ENCODE measurements around the gene IER3.

The IER3 gene

DNA sequence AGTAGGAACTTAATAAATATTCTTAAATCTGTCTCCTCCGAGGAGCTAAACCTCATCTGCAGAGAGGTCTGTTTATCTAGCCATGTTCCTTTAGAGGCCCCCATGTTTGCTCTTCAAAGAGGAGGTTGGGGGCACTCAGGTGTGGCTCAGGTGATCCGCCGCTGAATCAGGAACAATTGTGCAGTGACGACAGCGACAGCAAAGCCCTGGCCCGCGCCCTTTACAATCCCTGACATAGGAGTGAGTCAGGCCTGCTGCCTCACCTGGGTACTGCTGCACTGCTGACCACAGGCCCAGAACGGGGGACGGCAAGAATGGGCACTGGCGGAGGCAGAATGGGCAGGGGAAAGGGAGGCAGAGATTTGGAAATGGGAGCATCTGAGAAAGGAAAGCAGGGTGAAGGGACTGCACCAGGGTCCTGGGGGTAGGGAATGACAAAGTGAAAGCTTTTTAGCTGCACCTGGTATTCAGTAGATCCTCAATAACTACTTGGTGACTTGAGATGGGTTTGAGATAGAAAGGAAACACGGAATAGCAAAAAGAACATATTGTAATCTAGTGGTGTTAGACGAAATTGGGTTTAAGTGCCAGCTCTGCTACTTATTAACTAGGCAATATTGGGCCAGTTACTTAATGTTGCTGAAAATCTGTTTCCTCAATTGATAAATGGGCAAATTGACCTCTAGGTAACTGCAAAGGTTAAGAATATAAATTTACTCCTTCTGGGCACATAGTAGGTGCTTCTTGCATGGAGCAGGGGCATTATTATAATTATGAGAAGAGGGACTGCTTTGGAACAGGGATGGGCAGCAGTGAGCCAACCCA, 5.4 kb upstream of the IER3 start:
- no peak for DNase-seq (ENCODE audit: low read depth in 2 of 2, low spot score in 1 of 2)

DNA sequence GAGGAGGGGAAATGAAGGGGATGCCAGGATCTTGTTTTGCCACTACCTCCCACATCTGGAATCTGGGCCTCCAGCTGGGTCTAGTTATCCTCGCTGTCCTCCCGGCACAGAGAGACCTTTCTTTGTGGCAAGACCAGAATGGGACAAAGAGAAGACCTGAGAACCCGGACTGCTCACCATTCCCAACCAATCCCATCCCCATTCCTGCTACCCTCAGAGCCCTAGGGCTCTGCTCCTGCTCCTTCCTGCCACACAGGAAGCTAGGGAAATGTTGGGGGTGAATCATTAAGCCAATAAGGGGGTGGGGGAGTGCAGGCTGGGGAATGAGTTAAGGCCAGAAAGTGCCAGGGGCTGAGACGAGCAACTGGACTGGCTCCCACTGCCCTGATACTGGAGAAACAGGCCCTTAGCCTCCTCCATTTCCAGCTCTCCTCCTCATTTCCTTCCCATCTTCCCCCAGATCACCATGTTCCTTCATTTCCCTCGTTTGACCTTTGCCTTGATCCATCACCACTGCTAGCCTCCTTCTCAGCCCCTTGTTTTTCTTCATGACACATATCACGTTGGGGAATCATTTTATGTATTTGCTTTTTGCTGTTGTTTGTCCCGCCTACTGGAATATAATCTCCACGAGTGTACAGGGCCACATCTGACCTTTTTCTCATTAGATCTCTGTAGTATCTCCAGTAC, 4.6 kb upstream of the IER3 start:
- DNase-seq (ENCODE audit: low read depth in 2 of 2, low spot score in 1 of 2) = no peak

DNA sequence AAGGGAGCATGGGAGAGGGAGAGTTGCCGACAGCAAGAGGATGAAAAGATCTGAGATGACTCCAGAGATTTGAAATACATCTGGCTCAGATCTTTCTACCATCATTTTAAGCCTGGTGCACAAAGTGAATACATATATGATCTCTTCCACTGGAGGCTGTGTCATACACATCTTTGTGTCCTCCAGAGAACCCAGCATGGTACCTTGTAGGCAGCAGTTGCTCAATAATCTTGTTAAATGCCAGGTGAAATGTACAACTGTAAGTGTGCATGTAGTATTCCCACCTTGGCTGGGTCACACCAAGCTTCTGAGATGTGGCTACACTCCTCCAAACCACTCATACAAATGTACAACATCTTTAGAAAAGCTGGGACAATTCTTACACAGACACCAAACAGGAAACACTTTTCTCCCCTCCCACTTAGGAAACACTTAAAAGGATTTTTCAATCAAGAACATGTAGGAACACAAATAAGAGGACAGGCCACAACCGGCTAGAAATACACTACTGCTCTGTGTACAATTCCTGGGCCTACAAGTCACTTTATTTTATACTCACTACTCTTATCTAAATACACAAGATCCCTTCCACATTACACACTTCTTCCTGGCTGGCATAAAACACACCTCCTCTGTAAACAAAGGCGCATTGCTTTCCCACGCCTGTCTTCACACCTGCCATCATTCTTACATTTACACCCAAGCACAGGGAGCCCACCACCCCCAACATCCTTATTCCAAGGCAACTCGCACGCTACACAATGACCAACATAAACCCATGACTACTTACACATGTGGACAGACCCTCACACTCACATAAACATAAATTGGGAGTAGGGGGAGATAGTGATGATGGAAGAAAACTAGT, 3.8 kb upstream of the IER3 start:
- DNase-seq (ENCODE audit: low read depth in 2 of 2, low spot score in 1 of 2) = no peak

DNA sequence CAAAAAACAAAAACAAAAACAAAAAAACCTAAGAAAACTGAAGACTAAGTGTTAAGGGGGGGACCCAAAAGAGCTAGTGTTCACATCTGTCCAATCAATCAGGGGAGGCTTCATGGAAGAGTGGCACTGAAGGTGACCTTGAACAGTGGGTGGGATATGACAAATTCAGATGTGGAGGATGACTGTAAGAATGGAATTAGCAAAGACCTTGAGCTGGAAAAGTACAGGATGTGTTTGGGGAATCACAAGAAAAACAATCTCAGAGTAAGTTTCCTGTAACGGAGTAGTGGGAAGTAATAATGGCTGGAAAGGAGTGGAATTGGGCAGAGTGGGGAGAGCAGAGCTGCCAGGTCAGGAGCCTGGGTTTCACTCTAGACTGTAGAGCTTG, 2.9 kb upstream of the IER3 start:
- no peak for DNase-seq (ENCODE audit: low read depth in 2 of 2, low spot score in 1 of 2)

DNA sequence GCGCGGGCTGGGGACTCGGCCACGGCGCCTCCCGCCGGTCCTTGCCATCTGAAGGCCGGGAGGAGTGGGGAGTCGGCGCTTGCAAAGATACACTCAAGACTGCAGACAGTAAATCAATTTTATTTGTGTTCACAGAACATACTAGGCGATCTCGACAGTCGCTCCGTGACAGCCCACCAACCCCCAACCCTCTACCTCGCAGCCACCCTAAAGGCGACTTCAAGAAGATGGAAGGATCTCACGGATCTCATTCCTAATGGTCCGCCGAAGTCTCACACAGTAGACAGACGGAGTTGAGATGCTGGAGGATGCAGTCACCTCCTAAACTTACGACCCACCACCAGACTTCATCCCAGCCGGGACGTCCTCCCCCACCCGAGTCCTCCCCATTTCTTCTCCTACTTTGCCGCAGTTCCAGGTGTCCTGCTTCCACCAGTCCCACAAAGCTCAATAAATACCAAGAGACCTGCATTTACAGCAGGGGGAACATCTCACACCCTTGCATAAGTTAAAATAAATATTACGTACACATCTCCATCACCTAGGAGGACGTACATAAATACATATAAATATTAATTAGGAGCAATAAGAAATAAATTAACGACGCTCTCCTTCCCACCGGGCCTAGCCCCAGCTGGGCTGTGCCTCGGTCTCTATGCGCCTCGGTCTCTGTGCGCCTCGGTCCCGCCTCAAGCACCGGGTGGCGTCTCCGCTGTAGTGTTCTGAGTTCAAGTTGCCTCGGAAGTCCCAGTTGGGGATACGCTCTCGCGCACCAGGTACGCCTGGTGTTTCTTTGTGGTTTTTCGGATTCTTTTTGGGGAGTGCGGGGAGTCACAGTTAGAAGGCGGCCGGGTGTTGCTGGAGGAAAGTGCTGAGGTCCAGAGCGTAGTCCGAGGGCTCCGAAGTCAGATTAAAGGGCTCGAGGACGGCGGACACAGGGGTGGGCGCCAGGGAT, 971 bp downstream of the IER3 start:
- no peak for DNase-seq (ENCODE audit: low read depth in 2 of 2, low spot score in 1 of 2)

DNA sequence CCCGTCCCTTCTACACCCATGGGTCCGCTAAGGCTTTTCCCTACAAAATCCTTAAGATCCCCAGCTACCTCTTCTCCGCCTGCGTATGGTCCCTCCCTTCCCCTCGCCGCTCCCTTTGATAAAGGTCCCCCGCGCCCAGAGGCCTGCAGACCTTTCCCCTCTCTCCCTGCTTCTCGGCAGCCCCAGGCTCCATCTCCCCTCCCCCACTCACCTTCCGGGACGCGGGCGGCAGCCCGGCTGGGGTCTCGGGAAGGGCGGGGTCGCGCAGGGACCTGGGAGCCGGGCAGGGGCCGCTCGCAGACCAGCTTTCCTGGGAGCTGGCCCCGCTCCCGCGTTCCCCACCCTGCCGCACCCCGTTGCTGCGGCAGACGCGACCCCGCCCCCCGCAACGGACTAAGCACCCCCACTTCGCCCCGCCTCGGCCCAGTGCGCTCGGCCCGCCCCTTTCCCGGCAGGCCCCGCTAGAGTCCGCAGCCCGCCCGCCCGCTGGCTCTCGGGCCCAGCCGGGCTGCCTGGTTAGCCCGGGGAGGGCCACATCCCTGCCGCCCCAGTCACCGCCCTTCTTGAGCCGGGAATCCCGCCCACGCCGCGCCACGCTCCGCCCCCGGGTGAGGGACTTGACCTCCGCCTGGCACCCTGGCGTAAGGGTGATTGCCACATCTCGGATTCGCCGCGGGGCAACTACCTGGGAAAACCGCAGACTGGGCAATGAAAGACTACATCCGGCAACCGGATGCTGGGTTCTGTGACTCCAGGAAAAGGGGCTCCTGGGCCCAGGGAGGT, 1.8 kb downstream of the IER3 start, which contains the start of gene FLOT1:
Gene FLOT1 (minus strand): TSS at position 372 of the 783 bp plus-strand sequence. CDS start 498 bp downstream, outside the sequence.
- DNase-seq (ENCODE audit: low read depth in 2 of 2, low spot score in 1 of 2) = peak; percentile 72

DNA sequence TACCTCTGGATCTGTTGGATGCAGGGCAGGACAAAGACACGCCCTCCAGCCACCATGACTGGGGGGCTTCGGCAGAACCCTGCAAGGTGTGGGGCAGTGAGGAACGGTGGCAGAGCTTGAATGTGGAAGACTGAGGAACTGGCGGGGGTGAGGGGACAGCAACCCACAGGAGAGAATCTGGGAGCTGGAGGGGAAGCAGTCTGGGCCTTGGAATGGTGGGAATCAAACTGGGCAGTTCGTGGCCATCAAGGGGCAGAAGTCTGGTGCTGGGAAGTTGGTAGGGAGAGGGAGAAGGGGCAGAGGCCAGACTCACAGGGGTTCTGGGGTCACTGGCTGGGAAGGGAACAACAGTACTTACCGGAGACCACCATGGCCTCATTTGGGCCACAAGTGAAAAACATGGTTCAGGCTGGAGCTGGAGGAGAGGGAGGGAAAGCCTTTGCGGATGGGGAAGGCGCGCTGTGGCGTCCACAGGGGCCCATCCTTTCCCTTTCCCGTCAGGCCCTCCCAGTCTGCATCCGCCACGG, 2.5 kb downstream of the IER3 start:
- DNase-seq (ENCODE audit: low read depth in 2 of 2, low spot score in 1 of 2) = no peak

DNA sequence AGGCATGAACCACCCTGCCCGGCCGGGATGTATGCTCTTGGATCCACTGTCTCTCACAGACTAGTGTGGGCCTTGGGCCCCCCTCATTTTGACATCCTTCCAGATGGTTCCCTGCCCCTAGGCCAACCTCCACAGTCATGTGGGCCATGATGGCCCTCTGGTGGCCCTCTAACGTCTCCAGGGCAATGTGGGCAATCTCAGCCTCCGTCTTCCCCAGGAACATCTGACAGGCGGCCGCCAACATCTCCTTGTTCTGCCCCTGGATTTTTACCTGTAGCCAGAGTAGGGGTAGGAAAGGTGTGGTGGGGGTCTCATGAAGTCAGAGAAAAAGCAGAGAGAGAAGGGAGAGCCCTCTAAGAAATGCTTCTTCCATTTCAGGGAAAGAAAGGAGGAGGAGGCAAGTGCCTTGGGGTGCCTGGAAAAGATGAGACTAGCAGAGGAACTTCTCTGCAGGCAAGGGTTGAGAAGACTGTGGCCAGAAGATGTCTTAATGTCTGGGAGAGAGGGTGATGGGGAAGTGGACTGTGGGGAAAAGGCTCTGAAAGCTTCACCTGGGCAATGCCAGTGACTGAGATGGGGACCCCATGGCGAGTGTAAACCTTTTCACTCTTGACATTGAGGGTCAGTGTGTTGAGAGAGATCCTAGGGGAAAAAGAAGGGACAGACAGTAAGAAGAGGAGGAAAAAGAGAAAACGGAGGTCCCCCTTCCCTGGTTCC, 3.1 kb downstream of the IER3 start:
- DNase-seq (ENCODE audit: low read depth in 2 of 2, low spot score in 1 of 2) = no peak

DNA sequence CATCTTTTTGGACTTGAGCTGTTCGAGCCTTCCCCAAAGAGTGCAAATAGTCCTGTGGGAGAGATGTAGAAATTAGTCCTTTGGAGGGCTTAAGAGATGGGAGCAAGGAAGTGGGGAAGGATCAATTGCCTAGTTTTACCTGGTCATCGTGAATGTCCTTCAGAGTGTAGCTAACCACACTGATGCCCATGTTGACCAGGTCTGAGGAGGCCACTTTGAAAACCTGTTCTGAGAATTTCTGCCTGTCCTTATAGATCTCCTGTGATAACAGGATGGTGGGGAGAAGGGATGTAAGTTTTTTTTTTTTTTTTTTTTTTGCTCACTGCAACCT, 3.8 kb downstream of the IER3 start:
- no peak for DNase-seq (ENCODE audit: low read depth in 2 of 2, low spot score in 1 of 2)

DNA sequence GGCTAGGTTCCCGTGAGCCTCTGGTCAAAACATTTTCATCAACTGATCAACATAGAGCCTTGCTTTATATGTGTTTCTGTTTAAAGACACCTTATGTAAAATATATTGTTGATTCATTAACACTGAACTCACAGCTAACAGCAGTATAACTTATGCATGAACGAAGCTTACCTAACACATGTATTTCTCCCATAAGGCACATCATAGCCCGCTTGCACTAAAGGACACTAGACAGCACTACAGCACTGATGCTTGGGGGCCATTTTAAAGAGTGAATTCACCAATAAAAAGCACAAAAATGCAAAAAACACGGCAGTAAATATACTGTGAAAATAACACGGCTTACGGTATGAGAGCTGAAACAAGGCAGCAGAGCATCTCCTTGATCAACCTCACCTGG, 5.8 kb downstream of the IER3 start:
- DNase-seq (ENCODE audit: low read depth in 2 of 2, low spot score in 1 of 2) = no peak

DNA sequence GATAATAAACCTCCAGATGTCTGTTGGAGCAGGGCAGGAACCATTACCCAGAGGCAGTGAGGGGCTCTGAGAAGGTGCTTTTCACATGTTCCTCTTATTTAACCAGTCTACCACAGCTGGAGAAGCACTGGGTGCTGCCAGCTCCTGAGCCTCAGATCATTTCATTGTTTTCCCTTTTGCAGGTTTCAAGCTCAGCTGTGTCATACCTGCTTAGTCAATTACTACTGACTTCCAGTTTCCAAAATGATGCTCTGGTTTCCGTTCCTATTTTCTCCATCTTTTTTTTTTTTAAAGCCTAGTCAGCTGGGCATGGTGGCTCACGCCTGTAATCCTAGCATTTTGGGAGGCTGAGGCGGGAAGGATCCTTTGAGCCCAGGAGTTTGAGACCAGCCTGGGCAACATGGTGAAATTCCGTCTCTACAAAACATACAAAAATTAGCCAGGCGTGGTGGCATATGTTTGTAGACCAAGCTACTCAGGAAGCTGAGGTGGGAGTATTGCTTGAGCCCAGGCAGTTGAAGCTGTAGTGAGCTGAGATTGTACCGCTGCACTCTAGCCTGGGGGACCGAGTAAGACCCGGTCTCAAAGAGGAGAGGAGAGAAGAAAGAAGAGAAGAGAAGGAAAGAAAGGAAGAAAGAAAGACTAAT, 8.6 kb downstream of the IER3 start:
- no peak for DNase-seq (ENCODE audit: low read depth in 2 of 2, low spot score in 1 of 2)

DNA sequence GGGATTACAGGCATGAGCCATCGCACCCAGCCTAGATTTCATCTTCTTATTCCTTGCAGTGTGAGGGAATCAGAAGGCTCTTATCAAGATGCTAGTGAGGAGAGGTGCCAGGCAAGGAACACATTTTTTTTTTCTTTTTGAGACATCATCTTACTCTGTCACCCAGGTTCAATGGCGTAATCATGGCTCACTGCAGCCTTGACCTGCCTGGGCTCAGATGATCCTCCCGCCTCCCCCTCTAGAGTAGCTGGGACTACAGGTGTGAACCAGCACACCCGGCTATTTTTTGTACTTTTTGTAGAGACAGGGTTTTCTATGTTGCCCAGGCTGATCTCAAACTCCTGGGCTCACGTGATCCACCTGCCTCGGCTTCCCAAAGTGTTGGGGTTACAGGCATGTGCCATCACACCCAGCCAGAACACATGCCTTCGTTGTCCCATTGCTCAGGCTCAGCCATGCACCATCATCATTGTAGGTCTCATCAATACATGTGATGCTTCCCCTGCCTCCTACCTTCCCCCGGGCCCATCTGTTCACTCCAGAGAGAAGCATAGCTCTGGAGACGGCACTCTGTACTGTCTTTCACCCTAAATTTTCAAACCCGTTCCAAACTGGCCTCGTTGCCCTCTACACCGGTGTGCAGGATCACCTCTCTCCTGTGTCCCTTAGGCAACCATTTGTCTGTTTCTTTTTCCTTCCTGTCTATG, 12.0 kb downstream of the IER3 start:
- DNase-seq (ENCODE audit: low read depth in 2 of 2, low spot score in 1 of 2) = no peak

DNA sequence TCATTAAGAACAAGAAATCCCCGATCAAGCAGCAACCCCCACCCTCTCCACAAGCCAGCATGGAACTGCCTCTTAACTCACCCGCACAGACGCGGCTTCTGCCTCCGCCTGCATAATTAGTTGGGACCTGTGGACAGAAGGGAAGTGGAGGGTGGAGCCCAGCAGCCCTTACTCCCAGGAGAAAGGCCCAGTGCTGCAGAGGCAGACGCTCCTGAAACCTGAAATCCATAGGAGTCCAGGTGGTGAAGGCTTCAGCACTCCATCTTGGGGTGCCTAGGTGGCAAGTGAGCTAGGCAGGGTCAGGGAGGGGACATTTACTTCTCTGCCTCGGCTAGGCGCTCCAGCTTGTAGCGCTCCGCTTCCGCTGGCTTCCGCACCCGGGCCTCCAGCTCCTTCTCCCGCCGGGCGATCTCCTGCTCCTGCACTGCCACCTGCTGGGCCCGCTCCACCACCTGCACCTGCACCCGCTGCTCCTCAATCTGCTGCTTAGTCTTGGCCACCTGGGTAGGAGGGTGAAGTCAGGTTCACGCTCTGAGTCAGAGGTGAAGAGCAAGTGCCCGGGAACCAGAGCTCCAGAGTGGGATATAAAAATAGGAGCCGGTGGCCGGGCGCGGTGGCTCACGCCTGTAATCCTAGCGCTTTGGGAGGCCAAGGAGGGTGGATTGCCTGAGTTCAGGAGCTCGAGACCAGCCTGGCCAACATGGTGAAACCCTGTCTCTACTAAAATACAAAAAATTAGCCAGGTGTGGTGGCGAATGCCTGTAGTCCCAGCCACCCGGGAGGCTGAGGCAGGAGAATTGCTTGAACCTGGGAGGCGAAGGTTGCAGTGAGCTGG, 13.5 kb downstream of the IER3 start:
- peak in 1 of 2 donors; percentile 66 for DNase-seq (ENCODE audit: low read depth in 2 of 2, low spot score in 1 of 2)

DNA sequence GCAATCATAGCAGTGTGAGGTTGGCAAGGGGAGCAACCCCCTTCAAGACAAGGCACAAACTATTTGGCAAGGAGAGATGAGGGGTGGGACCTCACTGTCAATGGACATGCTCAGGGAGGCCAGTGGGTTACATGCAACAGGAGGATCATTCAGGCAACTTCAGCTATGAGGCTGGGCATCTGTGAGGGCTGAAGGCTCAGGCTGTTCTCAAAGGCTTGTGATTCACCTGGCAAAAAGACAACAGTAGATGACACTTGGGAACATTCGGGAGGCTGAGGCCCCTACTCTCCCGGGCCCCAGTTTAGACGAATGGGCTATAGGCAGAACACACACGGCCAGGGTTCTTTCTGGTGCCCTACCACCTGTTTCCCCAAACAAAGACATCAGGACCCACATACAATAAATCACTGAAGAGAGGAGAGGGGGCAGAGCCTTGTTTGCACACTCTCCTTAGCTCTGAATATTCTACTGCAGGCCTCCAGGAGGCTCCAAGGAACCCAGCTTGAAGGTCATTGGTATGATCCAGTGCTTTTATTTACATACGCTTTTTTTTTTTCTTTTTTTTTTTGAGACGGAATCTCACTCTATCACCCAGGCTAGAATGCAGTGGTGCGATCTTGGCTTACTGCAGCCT, 16.3 kb downstream of the IER3 start:
- DNase-seq (ENCODE audit: low read depth in 2 of 2, low spot score in 1 of 2) = no peak

DNA sequence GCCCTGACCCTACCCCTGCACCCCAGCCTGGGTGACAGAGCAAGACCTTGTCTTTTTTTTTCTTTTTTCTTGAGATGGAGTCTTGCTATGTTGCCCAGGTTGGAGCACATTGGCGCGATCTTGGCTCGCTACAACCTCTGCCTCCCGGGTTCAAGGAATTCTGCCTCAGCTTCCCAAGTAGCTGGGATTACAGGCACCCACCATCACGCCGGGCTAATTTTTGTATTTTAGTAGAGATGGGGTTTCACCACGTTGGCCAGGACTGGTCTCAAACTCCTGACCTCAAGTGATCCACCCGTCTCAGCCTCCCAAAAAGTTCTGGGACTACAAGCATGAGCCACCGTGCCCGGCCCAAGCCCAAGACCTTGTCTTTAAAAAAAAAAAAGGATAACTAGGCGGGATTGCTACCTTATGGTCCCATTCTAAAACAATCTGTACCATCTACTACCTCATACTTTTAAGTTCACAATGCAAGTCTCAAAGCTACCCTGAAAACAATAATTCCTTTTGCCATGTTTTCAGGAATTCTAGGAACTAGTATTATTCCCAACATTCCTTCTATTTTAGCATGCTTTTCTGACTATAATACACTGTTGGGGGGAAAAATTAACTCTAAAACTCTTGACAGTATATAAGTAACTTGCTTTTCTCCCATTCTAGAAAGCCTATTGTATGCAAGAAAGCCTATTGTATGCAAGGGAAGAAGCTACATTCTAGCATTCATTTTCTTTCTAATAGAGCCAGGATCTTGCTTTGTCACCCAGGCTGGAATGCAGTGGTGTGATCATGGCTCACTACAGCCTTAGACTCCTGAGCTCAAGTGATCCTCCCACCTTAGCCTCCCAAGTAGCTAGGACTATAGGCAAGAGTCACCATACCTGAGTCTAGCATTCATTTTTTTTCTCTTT, 17.6 kb downstream of the IER3 start:
- no peak for DNase-seq (ENCODE audit: low read depth in 2 of 2, low spot score in 1 of 2)

Measured in stimulated activated CD8-positive, alpha-beta memory T cell treated with anti-CD3 and anti-CD28 coated beads, Interleukin-4, amount 100 ng/mL, for 1 hour (primary cell).